ENCODE data around the gene HSPG2.
"Not testable (repeated sequence)": the region's sequence is repeated elsewhere in the genome, so short reads cannot be mapped to it uniquely, and the experiment has no call there.

HSPG2 gene

DNA sequence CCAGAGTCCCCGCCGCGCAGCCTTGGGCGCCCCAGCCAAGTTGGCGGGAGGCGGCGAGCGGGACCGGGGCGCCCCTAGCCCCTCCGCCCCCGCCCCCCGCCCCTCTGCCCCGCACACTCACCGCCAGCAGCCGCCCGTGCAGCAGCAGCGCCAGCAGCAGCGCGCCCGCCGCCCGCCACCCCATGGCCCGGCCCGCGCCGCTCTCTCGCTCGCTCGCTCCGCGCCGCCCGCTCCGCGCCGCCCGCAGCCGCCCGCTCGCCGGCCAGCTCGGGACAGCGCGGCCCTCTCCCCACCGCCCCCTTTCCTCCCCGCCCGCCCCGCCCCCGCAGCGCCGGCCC, at the start of gene HSPG2:
Gene HSPG2, minus strand, starts transcription at position 277 of the 338 bp plus-strand sequence. Its CDS starts 93 bp downstream, at position 184.
- DNase-seq (ENCODE audit: low spot score) = no peak

DNA sequence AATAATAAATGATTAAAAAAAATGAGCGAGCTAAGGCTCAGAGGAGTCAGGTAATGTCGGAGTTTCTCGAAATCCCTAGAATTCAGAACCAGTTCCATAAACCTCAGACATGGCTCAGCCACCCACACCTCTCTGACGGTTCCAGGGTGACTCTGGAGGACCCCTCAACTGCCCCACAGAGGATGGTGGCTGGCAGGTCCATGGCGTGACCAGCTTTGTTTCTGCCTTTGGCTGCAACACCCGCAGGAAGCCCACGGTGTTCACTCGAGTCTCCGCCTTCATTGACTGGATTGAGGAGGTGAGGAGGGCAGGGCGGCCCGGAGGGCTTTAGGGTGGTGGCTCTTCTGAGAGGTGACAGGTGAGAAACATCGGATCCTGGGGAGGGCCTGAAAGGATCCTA, 49.3 kb upstream of the HSPG2 start:
- DNase-seq (ENCODE audit: low spot score) = not testable (repeated sequence)

DNA sequence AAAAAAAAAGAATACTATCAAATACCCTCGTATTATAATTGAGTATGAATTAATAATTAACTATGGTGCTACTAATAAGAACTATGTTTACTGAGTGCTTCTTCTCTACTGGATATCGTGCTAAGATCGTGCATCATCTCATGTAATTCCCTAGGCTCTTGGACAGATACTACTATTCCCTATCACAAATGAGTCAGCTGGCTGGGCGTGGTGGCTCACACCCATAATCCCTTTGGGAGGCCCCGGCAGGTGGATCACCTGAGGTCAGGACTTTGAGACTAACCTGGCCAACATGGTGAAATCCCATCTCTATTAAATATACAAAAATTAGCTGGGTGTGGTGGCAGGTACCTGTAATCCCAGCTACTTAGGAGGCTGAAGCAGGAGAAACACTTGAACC, 48.8 kb upstream of the HSPG2 start:
- DNase-seq (ENCODE audit: low spot score) = not testable (repeated sequence)

DNA sequence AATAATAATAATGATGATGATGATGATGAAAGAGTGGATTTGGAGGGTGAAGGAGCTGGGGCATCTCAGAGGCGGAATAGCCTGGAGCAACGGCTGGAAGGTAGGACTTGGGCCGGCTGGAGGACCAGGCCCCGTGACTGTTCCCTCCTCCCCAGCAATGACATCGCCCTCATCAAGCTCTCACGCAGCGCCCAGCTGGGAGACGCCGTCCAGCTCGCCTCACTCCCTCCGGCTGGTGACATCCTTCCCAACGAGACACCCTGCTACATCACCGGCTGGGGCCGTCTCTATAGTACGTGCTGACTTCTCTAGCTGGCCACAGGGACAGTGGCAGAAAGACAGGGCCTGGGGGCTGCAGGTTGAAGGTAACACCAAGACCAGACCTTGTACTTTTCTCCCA, 46.4 kb upstream of the HSPG2 start:
- not testable (repeated sequence) for DNase-seq (ENCODE audit: low spot score)

DNA sequence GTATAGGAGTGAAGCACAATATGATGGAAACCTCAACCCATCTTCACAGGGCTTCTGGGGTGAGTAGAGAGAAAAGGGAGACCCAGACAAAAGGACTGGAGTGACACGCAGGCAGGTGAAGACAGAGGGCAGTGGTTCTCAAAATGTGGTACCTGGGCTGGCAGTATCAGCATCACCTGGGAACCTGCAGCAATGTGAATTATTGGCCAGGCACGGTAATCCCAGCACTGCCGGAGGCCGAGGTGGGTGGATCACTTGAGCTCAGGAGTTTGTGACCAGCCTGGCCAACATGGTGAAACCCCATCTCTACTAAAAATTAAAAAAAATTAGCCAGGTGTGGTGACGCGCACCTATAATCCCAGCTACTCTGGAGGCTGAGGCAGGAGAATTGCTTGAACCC, 45.0 kb upstream of the HSPG2 start:
- DNase-seq (ENCODE audit: low spot score) = not testable (repeated sequence)

DNA sequence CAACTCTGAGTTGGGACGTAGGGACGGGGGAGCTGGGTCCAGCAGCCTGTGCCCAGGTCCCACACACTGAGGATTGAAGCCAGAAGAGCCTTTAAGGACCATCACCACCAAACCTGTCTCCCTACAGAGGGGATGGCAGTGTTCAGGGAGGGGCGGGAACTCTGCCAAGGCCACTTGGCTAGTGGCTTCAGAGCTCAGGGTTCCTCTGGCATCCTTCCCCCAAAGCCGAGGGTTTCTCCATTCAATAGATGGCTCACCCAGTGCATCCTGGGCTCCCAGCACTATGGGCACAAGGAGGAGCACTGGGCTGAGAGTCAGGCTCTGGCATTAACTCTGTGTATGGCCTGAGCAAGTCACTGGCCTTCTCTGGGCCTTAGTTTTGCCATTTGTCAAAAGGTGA, 44.1 kb upstream of the HSPG2 start:
- DNase-seq (ENCODE audit: low spot score) = not testable (repeated sequence)

DNA sequence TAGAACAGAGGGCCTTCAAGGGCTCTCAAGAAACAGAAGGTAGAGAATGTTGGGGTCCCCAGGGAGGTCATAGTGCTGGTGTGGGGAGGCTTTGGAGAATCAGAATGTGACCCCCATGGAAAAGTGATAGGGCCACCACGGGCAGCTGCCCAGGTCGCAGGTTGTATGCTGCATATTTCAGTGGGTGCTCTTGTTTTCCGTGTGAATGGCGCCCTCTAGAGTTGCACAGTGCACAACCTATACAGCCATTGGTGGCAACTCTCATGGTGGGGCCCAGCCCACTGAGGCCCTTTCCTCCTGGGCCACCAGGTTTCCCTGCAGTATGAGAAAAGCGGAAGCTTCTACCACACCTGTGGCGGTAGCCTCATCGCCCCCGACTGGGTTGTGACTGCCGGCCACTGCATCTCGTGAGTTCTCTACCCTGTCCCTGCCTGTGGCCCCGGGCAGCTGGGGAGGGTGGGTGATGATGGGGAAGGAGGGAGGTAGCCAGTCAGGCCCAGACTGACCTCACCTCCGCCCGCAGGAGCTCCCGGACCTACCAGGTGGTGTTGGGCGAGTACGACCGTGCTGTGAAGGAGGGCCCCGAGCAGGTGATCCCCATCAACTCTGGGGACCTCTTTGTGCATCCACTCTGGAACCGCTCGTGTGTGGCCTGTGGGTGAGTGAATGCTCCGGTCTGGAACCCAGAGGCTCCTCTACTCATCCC, 43.6 kb upstream of the HSPG2 start:
- DNase-seq (ENCODE audit: low spot score) = not testable (repeated sequence)

DNA sequence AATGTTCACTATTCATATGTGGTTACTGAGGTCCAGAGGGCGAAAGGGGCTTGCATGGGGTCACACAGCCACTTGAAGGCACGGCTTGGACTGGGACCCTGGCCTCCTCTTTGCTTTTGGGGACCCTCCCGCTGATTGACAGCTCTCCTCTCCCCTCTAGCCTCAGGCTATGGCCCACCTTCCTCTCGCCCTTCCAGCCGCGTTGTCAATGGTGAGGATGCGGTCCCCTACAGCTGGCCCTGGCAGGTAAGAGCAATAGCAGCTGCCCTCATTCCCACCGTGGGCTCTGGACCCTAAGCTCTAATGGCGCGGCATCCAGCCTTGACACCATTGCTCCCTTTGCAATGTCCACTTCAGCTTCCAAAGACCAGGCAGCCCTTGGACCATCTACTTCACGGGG, 41.1 kb upstream of the HSPG2 start:
- not testable (repeated sequence) for DNase-seq (ENCODE audit: low spot score)

DNA sequence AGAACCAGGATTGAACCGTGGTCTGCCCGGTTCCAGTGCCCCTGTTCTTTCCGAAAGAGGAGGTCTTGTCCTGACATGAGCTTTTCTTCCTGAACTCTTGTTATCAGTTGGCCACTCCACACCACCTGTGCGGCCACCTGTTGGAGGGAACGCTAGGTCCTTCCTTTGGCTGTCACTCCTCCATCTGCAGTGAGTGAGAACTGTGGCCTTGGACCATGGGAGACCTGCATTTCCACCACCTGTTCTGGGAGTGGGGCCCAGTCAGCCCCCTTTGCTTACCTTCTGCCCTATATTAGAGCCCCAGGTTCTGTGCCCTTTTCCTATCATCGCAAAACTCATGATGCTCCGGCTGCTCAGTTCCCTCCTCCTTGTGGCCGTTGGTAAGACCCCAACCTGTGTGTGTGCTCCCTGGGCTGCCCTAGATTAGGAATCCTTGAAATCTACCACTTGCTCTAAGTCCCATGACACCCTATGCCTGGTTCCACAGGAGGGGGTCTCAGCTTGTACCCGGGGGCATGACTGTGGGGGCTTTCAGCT, 39.7 kb upstream of the HSPG2 start, which contains the start of gene CELA3B:
Gene CELA3B, plus strand, starts transcription at position 320 of the 537 bp plus-strand sequence. Its CDS starts 18 bp downstream, at position 338.
- not testable (repeated sequence) for DNase-seq (ENCODE audit: low spot score)

DNA sequence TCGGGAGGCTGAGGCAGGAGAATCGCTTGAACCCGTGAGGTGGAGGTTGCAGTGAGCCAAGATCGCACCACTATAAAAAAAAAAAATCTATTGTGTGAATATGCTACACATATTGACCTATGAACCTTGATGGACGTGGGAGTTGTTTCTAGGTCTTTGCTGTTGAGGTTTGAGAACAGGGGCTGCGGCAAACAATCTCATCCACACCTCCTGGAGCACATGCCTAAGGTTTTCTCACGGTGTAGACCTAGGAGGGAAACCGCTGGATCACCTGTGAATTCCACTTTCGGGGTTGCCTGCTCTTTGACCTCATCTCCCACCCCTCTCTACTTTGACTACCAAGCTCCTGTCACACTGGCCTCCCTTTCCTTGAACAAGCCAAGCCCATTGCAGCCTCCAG, 38.2 kb upstream of the HSPG2 start:
- not testable (repeated sequence) for DNase-seq (ENCODE audit: low spot score)

DNA sequence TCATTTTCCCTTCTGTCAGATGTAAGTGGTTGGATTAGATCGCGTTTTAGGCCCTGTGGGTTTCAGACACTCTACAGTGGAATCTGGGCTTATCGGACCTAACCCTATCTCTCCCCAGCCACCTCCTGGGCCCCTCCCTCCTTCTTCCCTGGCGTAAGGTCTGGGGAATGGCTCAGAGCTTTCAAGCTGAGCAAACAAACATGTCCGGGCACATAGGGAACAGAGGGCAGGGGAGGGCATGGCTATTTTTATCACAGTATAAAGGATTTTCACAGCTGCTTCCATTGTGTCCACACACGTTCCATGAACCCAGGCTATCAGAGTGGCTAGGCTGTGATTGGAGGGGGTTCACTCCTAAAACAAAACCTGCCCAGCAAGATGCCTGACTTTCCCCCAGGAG, 37.6 kb upstream of the HSPG2 start:
- not testable (repeated sequence) for DNase-seq (ENCODE audit: low spot score)

DNA sequence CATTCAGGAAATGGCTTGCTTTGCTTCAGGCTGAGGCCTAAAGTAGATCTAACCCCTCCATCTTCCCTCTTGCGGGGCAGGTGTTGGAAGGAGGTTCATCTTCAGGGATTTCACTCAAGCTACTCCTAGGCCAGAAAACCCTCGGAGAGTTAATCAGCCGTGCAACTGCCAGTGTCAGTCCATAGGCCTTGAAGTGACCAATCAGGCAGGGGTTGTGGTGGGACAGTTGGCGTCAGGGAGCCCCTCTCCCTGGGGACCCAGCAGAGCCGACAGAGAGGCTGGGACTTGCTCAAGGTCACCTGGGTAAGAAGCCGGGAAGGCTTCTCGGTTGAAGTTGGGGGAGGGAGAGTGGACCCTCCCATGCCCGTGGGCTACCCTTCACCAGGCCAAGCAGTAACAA, 36.8 kb upstream of the HSPG2 start:
- not testable (repeated sequence) for DNase-seq (ENCODE audit: low spot score)

DNA sequence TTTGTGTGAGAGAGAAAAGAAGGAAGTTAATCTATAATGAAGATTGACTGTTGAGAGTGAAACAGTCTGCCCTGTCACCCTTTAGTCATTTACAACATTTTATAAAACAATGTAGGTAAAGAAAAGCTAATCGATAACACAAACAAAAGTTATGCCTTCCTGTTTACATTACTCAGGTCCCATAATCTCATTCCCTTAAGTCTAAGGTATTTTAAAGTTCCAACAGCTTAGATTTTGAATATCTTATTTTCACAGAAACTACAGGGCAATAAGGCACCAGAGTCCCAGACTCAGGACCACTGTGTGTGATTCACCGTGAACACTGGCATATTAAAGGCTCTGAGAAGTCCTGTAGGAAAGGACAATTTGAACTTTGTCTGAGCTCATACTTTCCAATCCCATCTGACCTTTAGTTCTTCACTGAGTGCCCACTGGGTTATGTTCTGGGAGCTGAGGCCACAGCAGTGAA, 35.9 kb upstream of the HSPG2 start:
- not testable (repeated sequence) for DNase-seq (ENCODE audit: low spot score)

DNA sequence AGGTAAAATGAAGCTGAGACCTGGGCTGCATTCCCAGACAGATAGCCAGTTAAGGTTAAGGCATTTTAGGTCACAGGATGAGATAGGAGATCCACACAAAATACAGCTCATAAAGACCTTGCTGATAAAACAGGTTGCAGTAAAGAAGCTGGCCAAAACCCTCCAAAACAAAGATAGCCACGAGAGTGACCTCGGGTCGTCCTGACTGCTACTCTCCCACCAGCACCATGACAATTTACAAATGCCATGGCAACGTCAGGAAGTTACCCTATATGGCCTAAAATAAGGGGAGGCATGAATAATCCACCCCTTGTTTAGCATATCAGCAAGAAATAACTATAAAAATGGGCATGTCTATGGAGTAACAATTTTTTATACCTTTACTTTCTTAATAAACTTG, 33.4 kb upstream of the HSPG2 start:
- not testable (repeated sequence) for DNase-seq (ENCODE audit: low spot score)

DNA sequence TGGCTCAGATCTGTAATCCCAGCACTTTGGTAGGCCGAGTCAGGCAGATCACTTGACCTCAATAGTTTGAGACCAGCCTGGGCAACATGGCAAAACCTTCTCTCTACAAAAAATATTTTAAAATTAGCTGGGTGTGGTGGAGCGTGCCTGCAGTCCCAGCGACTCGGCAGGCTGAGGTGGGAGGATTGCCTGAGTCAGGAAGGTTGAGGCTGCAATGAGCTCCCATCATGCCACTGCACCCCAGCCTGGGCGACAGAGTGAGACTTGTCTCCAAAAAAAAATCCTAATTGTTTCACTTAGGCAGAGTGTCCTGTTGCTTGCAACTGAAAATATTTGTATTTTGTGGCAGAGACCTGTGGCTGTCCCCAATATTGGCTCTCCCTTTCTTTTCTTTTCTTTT, 32.0 kb upstream of the HSPG2 start:
- DNase-seq (ENCODE audit: low spot score) = not testable (repeated sequence)

DNA sequence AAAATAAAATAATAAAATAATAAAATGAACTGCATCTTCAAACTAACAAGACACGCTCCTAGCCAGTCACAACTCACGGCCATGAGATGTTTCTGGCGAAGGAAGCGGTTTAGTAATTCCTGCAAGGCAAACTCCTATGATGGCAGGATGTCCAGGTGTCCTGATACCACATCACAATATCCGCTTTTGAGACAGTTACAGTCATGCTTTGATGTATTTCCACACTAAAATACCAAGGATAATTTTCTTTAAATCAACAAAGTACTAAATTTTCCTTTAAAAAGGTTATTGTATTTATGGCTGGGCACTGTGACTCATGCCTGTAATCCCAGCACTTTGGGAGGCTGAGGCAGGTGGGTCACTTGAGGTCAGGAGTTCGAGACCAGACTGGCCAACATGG, 30.1 kb upstream of the HSPG2 start:
- not testable (repeated sequence) for DNase-seq (ENCODE audit: low spot score)

DNA sequence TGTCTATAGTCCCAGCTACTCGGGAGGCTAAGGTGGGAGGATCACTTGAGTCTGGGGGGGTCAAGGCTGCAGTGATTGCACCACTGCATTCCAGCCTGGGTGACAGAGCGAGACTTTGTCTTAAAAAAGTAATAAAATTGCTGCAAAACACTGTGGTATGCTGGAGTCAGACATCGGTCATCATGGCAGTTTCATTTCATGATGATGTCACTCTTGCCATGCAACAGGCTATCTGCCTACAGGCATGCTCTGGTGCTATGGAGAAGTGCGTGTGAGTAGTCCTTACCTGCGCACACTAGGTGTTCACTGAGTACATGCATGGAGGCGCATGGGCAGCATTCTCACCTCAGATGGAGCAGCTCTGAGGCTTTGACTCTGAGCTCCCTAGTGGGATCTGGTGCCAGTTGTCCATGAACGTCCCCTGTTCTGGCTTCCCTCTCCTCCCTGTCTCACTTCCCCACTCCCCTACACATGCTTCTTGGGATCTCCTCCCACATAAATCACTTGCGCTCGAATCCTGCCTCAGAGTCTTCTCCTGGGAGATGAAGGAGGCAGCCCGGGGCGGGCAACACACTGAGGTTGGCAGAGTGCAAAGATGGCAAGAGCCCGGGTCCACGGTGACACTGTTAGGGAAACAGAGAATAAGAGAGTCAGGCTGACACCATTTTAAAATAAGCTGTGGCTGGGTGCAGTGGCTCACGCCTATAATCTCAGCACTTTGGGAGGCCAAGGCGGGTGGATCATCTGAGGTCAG, 29.3 kb upstream of the HSPG2 start:
- no peak for DNase-seq (ENCODE audit: low spot score)

DNA sequence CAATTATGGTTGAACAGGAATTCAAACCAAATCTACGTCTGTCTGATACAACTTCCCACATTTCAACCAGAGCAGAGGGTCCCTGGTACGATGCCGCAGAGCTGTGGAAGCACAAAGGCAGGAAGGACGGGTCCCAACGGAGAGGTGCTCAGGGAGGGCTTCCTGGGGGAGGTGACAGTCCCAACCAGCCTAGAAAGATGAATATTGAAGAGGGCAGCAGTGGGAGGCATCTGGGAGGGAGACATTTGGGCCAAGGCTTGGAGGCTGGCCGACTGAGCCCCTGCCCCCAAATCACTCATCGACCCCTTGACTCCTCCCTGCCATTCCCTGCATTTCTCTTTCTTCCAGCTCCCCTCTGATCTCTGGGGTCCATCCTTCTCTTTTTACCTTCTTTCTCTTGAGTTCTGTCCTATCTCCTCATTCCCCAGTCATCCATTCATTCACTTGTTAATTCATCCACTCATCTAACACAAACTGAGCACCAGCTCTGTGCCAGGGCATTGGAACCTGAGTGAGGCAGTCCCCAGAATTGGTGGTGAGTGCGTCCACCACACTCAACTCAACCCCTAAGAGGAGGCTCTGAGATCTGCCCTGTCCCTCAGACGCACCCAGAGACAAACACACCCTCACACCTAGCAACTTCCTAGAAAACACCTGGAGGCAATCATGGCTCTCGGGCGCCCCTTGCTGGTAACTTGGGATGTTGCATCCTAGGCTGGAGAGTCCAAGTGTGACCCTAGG, 26.5 kb upstream of the HSPG2 start:
- peak; percentile 66 for DNase-seq (ENCODE audit: low spot score)

DNA sequence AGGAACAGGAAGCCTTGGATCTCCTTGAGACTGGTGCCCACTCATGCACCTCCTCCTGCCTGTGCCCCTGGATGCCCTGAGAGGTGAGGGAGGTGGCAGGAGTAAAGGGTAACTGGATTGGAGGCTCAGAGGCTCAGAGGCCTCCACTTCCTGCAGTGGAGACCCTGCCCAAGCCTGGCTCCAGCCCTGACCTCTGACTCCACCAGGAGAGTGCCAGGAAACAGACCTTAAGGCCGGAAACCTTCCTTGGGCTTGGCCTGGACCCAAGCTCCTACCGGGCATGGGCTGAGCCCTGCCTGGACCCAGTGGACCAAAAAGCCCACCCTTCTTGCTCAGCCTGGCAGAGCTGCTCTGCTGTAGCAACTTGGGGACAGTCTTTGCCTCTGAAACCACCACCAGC, 24.7 kb upstream of the HSPG2 start:
- DNase-seq (ENCODE audit: low spot score) = peak; percentile 63

DNA sequence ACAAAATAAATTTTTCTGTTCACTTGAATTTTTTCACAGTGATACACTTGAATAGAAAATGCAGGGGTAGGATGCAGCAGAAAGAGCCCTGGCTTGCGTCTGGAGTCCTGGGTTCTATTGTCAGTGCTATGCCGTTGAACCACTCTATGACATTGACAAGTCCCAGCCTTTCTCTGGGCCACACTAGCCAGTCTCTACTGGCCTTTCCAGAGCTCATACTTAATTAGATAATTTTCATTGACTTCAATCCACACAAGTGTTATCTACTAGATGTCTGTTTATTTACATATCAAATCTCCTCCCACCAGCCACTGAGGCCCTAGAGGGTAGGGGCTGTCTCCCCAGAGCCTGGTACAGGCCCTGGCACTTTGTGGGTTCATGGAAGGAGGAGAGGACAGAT, 24.2 kb upstream of the HSPG2 start:
- DNase-seq (ENCODE audit: low spot score) = no peak

DNA sequence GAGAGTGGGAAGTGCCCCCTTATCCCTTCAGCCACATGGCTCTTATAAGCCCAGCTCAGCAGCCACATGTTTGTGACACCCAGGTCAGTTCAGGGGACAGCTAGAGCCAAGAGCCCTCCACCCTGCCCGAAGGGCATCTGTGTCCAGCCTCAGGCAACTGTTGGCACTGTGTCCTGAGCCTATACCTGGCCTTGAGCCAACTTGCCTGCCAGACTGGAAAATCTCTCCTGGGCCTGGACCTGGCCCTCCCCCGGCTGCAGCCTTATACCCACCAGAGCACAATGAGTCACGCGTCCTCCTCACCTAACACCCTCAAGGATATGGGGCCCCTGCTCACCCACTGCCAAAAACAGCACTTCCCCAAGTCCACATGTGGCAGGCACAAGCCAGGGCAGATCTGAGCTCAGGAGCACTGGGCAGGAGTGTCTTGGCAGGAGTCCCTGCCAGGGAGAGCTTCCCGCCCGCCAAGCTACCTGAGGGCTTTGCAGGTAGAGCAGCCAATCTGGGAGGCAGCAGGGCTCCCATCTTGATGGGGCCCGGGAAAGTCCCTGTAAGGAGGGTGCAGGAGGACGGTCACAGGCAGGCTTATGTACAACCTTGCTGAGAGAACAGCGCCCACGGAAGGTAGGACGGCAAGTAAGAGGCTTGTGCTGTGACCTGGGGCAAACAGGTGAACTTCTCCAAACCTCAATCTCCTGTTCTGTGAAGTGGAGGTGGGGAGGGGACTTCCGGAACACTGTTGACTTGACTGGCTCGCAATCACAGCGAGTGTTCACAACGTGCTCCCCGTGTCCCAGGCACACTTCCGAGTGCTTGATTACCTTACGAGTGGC, 19.8 kb upstream of the HSPG2 start:
- no peak for DNase-seq (ENCODE audit: low spot score)

All from kidney capillary endothelial cell (primary cell).